ENCODE results near the gene LMBR1.

Gene LMBR1

DNA sequence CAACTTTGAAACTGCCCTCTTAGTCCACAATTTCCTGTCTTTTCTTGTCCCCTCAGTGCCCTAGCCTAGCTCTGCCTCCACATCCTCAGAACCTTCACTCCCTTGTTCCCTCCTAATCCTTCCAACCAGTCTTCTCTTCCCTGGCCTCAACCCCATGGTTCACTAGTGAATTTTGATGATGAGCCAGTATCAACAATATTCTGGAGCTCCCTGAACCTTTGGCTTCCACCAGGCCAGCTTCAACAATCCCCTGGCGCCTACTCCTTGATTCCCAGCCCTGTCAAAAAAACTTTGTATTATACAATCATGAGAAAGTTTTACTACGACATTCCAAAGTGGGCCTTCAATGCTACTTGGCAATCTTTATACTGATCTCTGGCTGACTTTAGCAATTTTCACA is 116.5 kb downstream of the LMBR1 start:
- no peak overlapping the region for H3K9ac ChIP-seq (ENCODE audit: low read depth, low read length)
- 0 out of 2 replicates have a peak, but pooled peaks cover 5% of the 10 kb centered on the region for H3K4me1 ChIP-seq (ENCODE audit: insufficient read depth, low read length)
- WGBS: 90% methylated on average over 2 of the region's 2 CpGs
- H3K9me3 ChIP-seq (ENCODE audit: insufficient read depth, low read depth, low read length): no peaks in the 10 kb centered on the region
- H3K27ac ChIP-seq (ENCODE audit: low read depth, low read length): no peak overlapping the region
- H3K27me3 ChIP-seq (ENCODE audit: insufficient read depth, low read length): no peaks in the 10 kb centered on the region
- no peaks in the 10 kb centered on the region for H3K36me3 ChIP-seq (ENCODE audit: insufficient read depth, low read length)
- H3K4me3 ChIP-seq (ENCODE audit: low read length): no peak overlapping the region

DNA sequence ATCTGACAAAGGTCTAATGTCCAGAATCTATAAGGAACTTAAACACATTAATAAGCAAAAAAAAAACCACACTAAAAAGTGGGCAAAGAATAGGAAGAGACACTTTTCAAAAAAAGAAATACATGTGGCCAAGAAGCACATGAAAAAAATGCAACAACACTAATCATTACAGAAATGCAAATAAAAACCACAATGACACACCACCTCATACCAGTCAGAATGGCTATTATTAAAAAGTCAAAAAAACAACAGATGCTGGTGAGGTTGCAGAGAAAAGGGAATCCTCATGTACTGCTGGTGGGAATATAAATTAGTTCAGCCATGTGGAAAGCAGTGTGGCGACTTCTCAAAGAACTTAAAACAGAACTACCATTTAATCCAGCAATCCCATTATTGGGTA is 119.0 kb downstream of the LMBR1 start:
- WGBS: no CpG with 5 or more reads among the region's 1 CpG
- H3K4me3 ChIP-seq (ENCODE audit: low read length): no peak overlapping the region
- H3K4me1 ChIP-seq (ENCODE audit: insufficient read depth, low read length): peaks cover 6% of the 10 kb centered on the region; the same call in 1 of the 2 replicates
- no peaks in the 10 kb centered on the region for H3K27me3 ChIP-seq (ENCODE audit: insufficient read depth, low read length)
- no peak overlapping the region for H3K9ac ChIP-seq (ENCODE audit: low read depth, low read length)
- no peaks in the 10 kb centered on the region for H3K9me3 ChIP-seq (ENCODE audit: insufficient read depth, low read depth, low read length)
- no peaks in the 10 kb centered on the region for H3K36me3 ChIP-seq (ENCODE audit: insufficient read depth, low read length)
- H3K27ac ChIP-seq (ENCODE audit: low read depth, low read length): no peak overlapping the region

DNA sequence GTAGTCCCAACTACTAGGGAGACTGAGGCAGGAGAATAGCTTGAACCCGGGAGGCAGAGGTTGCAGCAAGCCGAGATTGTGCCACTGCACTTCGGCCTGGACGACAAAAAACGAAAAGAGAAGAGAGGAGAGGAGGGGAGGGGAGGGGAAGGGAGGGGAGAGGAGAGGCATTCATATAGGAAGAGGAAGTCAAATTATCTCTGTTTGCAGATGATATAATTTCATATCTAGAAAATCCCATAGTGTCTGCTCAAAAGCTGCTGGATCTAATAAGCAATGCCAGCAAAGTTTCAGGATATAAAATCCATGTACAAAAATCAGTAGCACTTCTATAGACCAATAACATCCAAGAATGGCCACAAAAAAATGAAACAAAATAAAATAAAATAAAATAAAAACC is 120.3 kb downstream of the LMBR1 start:
- Histone ChIP-seq H3K9ac (ENCODE audit: low read depth, low read length) (no peak overlapping the region), H3K27me3 (ENCODE audit: insufficient read depth, low read length) (no peaks in the 10 kb centered on the region), H3K27ac (ENCODE audit: low read depth, low read length) (no peak overlapping the region), H3K9me3 (ENCODE audit: insufficient read depth, low read depth, low read length) (no peaks in the 10 kb centered on the region), H3K36me3 (ENCODE audit: insufficient read depth, low read length) (no peaks in the 10 kb centered on the region), H3K4me3 (ENCODE audit: low read length) (no peak overlapping the region), H3K4me1 (ENCODE audit: insufficient read depth, low read length) (peaks cover 8% of the 10 kb centered on the region; the same call in 1 of the 2 replicates)
- 87% methylated on average over 5 of the region's 5 CpGs for WGBS

DNA sequence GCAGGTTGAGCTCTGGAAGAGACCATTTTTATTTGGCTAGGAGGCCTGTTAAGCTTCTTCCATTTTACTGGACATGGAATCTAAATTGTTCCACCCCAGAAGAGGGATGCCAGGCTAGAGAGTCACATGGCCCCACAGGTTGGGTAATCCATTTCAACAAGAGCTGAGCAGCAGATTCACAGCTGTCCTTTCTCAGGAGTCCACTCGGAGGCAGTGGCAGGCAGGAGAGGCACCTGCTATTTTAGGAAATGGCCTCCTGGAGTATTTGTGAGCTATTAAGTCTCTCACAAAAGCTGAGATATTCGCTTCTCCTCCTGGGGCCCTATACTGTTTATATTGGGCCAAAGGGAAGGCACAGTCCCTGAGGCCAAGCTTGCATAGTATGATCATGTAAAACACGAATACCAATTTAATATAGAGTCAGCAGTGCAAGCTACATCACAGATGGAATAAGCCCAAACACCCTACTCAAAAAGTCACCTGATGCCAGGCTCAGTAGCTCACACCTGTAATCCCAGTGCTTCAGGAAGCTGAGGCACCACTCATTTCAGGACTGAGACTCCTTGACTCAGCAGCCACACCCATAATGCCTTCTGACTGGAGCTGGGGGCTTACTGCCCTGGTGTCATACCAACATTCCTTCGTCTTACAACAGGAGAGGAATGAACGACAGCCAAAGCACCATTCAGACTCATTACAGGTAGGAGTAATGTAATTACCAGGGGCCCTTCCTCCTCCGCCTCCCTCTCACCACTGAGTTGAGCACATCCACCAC is 124.1 kb downstream of the LMBR1 start:
- H3K9me3 ChIP-seq (ENCODE audit: insufficient read depth, low read depth, low read length): no peaks in the 10 kb centered on the region
- no peak overlapping the region for H3K4me3 ChIP-seq (ENCODE audit: low read length)
- no peaks in the 10 kb centered on the region for H3K36me3 ChIP-seq (ENCODE audit: insufficient read depth, low read length)
- H3K27ac ChIP-seq (ENCODE audit: low read depth, low read length): no peak overlapping the region
- H3K9ac ChIP-seq (ENCODE audit: low read depth, low read length): no peak overlapping the region
- peaks cover 8% of the 10 kb centered on the region; the same call in 1 of the 2 replicates for H3K4me1 ChIP-seq (ENCODE audit: insufficient read depth, low read length)
- 91% methylated on average over 6 of the region's 6 CpGs for WGBS
- H3K27me3 ChIP-seq (ENCODE audit: insufficient read depth, low read length): no peaks in the 10 kb centered on the region

DNA sequence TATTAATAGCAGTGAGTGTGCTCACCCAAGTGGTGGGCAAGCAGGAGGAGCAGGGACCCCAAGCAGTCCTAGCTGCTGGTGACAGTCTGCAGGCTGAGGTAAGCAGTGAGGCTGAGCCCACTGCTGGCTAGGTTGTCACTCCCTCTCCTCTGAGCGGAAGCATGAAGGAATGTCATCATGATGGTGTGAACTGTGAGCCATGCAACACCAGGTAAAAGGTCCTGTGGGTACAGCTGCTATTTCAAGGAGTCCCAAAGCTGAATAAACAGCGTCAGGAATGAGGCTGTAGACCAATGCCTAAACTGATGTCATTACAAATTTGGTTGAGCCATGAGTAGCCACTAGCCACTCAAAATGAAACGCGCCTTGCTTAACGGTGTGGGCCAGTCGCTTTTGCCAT is 126.3 kb downstream of the LMBR1 start:
- Histone ChIP-seq H3K36me3 (ENCODE audit: insufficient read depth, low read length) (peaks cover 18% of the 10 kb centered on the region), H3K4me1 (ENCODE audit: insufficient read depth, low read length) (peaks cover 8% of the 10 kb centered on the region; the same call in 1 of the 2 replicates), H3K27me3 (ENCODE audit: insufficient read depth, low read length) (no peaks in the 10 kb centered on the region), H3K9ac (ENCODE audit: low read depth, low read length) (no peak overlapping the region), H3K4me3 (ENCODE audit: low read length) (no peak overlapping the region), H3K27ac (ENCODE audit: low read depth, low read length) (no peak overlapping the region), H3K9me3 (ENCODE audit: insufficient read depth, low read depth, low read length) (no peaks in the 10 kb centered on the region)
- 93% methylated on average over 6 of the region's 6 CpGs for WGBS

DNA sequence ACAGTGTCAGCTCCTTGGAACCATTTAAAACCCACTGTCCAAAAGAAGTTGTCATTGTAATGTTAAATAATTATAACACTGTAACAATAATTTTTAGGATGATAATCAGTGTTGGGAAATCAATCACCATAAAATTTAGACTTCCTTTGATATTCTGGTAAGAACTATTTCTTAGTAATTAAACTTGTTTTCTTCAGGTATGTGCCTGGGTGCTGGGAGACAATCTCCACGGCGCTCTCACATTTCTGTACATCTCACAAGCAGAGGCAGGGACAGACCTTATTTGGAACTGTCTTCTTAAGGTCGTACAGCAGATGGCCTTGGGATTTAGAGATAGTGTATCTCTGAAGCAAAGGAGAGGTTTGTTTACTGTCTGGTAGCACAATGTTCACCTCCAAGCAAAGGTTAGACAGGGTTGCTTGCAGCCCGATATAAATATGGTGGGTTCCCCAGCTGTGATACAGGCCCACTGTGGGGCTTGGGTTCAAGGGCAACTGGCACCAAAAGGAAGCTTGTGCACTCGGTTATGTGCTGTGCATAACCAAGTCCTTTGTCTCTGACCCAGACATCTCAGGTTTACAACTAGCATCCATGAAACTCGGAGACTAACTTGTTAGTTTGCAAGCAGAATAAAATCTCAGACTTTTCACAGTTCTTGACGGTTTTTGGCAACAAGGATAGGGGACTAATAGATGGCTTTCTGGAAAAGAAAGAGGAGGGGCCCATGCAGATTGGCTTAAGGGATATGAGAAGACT is 126.9 kb downstream of the LMBR1 start:
- H3K4me1 ChIP-seq (ENCODE audit: insufficient read depth, low read length): peaks cover 8% of the 10 kb centered on the region; the same call in 1 of the 2 replicates
- WGBS: 90% methylated on average over 7 of the region's 7 CpGs
- H3K27ac ChIP-seq (ENCODE audit: low read depth, low read length): no peak overlapping the region
- H3K27me3 ChIP-seq (ENCODE audit: insufficient read depth, low read length): no peaks in the 10 kb centered on the region
- H3K9ac ChIP-seq (ENCODE audit: low read depth, low read length): no peak overlapping the region
- H3K4me3 ChIP-seq (ENCODE audit: low read length): no peak overlapping the region
- H3K36me3 ChIP-seq (ENCODE audit: insufficient read depth, low read length): peaks cover 20% of the 10 kb centered on the region
- no peaks in the 10 kb centered on the region for H3K9me3 ChIP-seq (ENCODE audit: insufficient read depth, low read depth, low read length)

DNA sequence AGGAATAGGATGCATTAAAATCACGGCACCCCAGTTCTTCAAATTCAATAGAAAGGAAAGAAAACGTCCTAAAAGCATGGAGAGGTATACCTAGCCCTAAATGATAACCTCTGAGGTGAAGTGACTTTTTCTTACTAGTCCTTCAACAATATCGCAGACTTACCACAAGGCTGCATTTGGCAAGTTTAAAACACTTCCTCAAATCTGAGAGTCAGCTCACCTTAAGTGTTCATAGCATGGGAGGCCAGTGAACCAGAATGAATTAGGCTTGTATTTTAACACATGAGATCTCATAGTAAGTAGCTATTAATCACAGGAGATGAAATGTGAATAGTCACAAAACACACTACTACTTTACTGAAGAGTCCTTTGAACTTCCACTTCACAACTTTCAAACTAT is 128.2 kb downstream of the LMBR1 start:
- Histone ChIP-seq H3K36me3 (ENCODE audit: insufficient read depth, low read length) (peaks cover 32% of the 10 kb centered on the region), H3K9ac (ENCODE audit: low read depth, low read length) (no peak overlapping the region), H3K4me3 (ENCODE audit: low read length) (no peak overlapping the region), H3K9me3 (ENCODE audit: insufficient read depth, low read depth, low read length) (peaks cover 9% of the 10 kb centered on the region; the same call in 1 of the 2 replicates), H3K27me3 (ENCODE audit: insufficient read depth, low read length) (no peaks in the 10 kb centered on the region), H3K4me1 (ENCODE audit: insufficient read depth, low read length) (peaks cover 8% of the 10 kb centered on the region; the same call in 1 of the 2 replicates), H3K27ac (ENCODE audit: low read depth, low read length) (no peak overlapping the region)
- 89% methylated on average over 3 of the region's 3 CpGs for WGBS

DNA sequence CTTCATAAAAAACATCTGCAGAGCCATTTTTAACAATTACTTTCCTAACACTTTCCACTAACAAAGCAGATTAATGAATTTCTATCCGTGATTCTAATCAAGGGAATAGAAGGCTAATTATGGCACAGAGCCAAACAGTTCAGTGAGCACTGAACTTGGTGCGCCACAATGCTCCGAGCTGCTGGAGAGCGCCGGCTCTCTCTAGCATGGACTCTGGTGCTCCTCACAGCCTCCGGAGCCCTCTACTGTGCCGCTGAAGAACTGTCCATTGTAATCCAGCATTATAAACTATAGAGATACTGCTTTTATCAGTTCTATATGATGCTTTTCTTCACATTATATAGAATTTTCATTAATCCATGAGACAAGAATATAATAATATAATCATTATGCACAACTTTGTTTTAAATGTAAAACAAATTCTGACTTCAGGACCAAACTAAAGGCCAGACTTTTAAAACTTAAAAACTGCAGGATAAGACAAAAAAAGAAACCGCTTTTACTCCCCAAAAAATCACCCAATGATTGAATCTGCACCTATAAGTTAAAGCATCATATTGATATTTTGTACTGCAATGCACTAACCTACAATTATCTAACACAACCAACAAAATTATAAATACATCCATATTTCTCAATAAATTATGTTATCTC is 128.8 kb downstream of the LMBR1 start:
- Histone ChIP-seq H3K4me1 (ENCODE audit: insufficient read depth, low read length) (peaks cover 4% of the 10 kb centered on the region; the same call in 1 of the 2 replicates), H3K27me3 (ENCODE audit: insufficient read depth, low read length) (no peaks in the 10 kb centered on the region), H3K9me3 (ENCODE audit: insufficient read depth, low read depth, low read length) (peaks cover 11% of the 10 kb centered on the region; the same call in 1 of the 2 replicates), H3K36me3 (ENCODE audit: insufficient read depth, low read length) (peaks cover 38% of the 10 kb centered on the region), H3K27ac (ENCODE audit: low read depth, low read length) (no peak overlapping the region), H3K9ac (ENCODE audit: low read depth, low read length) (no peak overlapping the region), H3K4me3 (ENCODE audit: low read length) (no peak overlapping the region)
- 47% methylated on average over 8 of the region's 8 CpGs for WGBS

DNA sequence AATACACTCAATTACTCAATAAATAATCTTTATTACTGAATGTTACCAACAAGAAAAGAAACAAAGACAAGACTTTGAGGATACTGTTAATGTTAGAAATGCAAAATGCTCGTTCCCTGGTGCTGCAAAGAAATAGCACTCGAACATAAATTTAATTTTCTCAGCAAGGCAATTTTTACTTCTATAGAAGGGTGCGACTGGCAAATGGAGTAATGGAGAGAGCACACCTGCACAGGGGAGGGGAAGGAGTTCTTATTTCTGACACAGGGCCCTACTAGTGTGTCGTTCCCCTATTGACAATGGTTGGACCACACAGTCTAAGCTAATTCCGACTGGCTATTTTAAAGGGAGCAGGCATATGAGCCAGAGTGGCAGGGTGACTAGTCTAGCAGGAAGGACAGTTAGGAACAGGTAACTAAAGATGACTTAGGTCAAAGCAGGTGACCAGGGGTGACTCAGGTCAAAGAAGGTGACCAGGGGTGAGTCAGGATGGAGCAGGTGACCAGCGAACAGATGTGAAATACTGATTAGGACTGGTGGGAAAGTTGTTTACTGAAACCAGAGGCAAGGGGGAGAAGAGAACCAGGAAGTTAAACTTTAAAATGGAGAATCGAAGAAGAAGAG is 133.3 kb downstream of the LMBR1 start:
- WGBS: 91% methylated on average over 7 of the region's 7 CpGs
- Histone ChIP-seq H3K9me3 (ENCODE audit: insufficient read depth, low read depth, low read length) (peaks cover 11% of the 10 kb centered on the region; the same call in 1 of the 2 replicates), H3K27ac (ENCODE audit: low read depth, low read length) (no peak overlapping the region), H3K9ac (ENCODE audit: low read depth, low read length) (no peak overlapping the region), H3K4me1 (ENCODE audit: insufficient read depth, low read length) (no peaks in the 10 kb centered on the region), H3K27me3 (ENCODE audit: insufficient read depth, low read length) (no peaks in the 10 kb centered on the region), H3K4me3 (ENCODE audit: low read length) (no peak overlapping the region), H3K36me3 (ENCODE audit: insufficient read depth, low read length) (peaks cover 52% of the 10 kb centered on the region)

DNA sequence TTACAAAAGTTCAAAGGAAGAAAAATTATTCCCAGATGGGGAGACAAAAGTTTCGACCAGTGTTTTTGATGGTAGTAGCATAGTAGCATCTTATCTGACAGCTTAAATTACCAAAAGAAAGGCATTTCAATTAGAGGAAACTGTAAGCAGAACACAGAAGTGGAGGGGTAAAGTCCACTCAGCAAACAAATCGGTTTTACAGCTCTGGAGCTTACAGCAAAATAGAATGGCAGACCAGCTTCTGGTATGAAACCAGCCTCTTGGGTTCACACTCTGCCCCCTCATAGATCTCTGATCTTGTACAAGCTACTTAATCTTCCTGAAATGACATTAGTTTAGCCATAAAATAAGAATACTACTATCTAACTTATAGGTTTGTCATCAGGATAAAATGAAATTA is 133.8 kb downstream of the LMBR1 start:
- Histone ChIP-seq H3K36me3 (ENCODE audit: insufficient read depth, low read length) (peaks cover 52% of the 10 kb centered on the region), H3K27ac (ENCODE audit: low read depth, low read length) (no peak overlapping the region), H3K27me3 (ENCODE audit: insufficient read depth, low read length) (no peaks in the 10 kb centered on the region), H3K4me3 (ENCODE audit: low read length) (no peak overlapping the region), H3K9me3 (ENCODE audit: insufficient read depth, low read depth, low read length) (peaks cover 11% of the 10 kb centered on the region; the same call in 1 of the 2 replicates), H3K9ac (ENCODE audit: low read depth, low read length) (no peak overlapping the region), H3K4me1 (ENCODE audit: insufficient read depth, low read length) (no peaks in the 10 kb centered on the region)
- WGBS: over 99% methylated on average over 2 of the region's 2 CpGs
